HepG2 (cell line): ENCODE measurements around the gene GPS1. TPM values are rescaled to one million over a fixed set of nuclear protein-coding genes. Genes with fewer than 3 reads are reported as not detected.

Source experiments
- HIC2 ChIP-seq: sonication (generic); formaldehyde crosslinking; IDR thresholded peaks from 2 replicates; pipeline ENCODE4 v1.9.0; 2022; ENCODE audit warnings: low read depth, missing genetic modification reagents
- HIVEP1 ChIP-seq: sonication (generic); formaldehyde crosslinking; IDR thresholded peaks from 2 replicates; pipeline ENCODE4 v1.4.0; 2020; ENCODE audit warnings: mild to moderate bottlenecking, missing genetic modification reagents
- KDM4B ChIP-seq: sonication (generic); formaldehyde crosslinking; IDR thresholded peaks from 2 replicates; pipeline ENCODE4 v1.4.0; 2020; ENCODE audit warnings: missing genetic modification reagents
- KDM6A ChIP-seq: IDR thresholded peaks from 2 replicates; pipeline ENCODE4 v1.6.1; 2016; ENCODE audit warnings: low read depth
- MYNN ChIP-seq: sonication (generic); formaldehyde crosslinking; IDR thresholded peaks from 2 replicates; pipeline ENCODE4 v1.4.0; 2020; ENCODE audit warnings: mild to moderate bottlenecking, low read depth, missing genetic modification reagents
- NFYC ChIP-seq: IDR thresholded peaks from 2 replicates; pipeline ENCODE4 v1.6.1; 2016; ENCODE audit warnings: missing genetic modification reagents, missing compliant biosample characterization
- NONO ChIP-seq, 2 experiments: fragments of 450-650 bp in 1 of 2; sonication (generic) in 1 of 2; formaldehyde crosslinking in 1 of 2; IDR thresholded peaks in 1 of 2; conservative IDR thresholded peaks in 1 of 2; 2 replicates each; pipeline versions ENCODE4 v1.6.1 to v1.8.0; 2017 to 2022; ENCODE audit warnings: mild to moderate bottlenecking in 1 of 2, missing genetic modification reagents in 1 of 2, moderate library complexity in 1 of 2
- ONECUT2 ChIP-seq: sonication (generic); formaldehyde crosslinking; IDR thresholded peaks from 2 replicates; pipeline ENCODE4 v1.4.0; 2020; ENCODE audit warnings: missing genetic modification reagents
- PAF1 ChIP-seq: IDR thresholded peaks from 2 replicates; pipeline ENCODE4 v1.6.1; 2016; ENCODE audit warnings: missing genetic modification reagents, missing compliant biosample characterization
- POGZ ChIP-seq: sonication (generic); formaldehyde crosslinking; IDR thresholded peaks from 2 replicates; pipeline ENCODE4 v1.4.0; 2020; ENCODE audit warnings: mild to moderate bottlenecking, missing genetic modification reagents
- PRPF4 ChIP-seq: fragments of 200-400 bp; formaldehyde crosslinking; IDR thresholded peaks from 2 replicates; pipeline ENCODE4 v1.6.1; 2016; ENCODE audit warnings: low read length, low read depth; ENCODE audit not compliant: poor library complexity, severe bottlenecking
- ZNF274 ChIP-seq: sonication (generic); formaldehyde crosslinking; IDR thresholded peaks from 2 replicates; pipeline ENCODE4 v1.5.1; 2020; ENCODE audit warnings: mild to moderate bottlenecking, missing genetic modification reagents
- ZNF276 ChIP-seq: sonication (generic); formaldehyde crosslinking; IDR thresholded peaks from 2 replicates; pipeline ENCODE4 v1.4.0; 2020; ENCODE audit warnings: mild to moderate bottlenecking, low read depth, missing genetic modification reagents
- ZNF430 ChIP-seq: sonication (generic); formaldehyde crosslinking; IDR thresholded peaks from 2 replicates; pipeline ENCODE4 v1.9.0; 2021; ENCODE audit warnings: mild to moderate bottlenecking, missing genetic modification reagents
- polyA plus RNA-seq, 8 experiments: library from polyadenylated mRNA; depleted of rRNA in 3 of 8; stranded (reverse) in 7 of 8; unstranded in 1 of 8; fragments of >200 nt; fragmentation: Illumina TruSeq in 4 of 8; extraction: Trizol in 4 of 8; gene quantifications; 2 replicates each; pipeline versions ENCODE4 v1.2.1 to v1.2.3, GENCODE V29; 2011 to 2016; ENCODE audit warnings: low read depth in 4 of 8, missing spikeins in 1 of 8, mixed read lengths in 1 of 8; ENCODE audit not compliant: insufficient read depth in 1 of 8
- total RNA-seq, 5 experiments: library from RNA; depleted of rRNA; stranded (reverse); fragments of >200 nt; fragmentation: Illumina TruSeq; extraction: Trizol; gene quantifications; 2 replicates each; pipeline ENCODE4 v1.2.3, GENCODE V29; 2016; ENCODE audit warnings: low read depth in 1 of 5
- TF ChIP-seq, protein P1 (sequence below): sonication (generic); formaldehyde crosslinking; IDR thresholded peaks from 2 replicates; pipeline ENCODE4 v1.4.0; 2020; ENCODE audit warnings: missing genetic modification reagents, borderline replicate concordance
- TF ChIP-seq, protein P2 (sequence below): sonication (generic); formaldehyde crosslinking; IDR thresholded peaks from 2 replicates; pipeline ENCODE4 v1.9.0; 2022; ENCODE audit warnings: missing genetic modification reagents, mild to moderate bottlenecking, borderline replicate concordance

GPS1 gene
- total and polyA plus RNA-seq, 2 of the 13 experiments (the other 11 are each of a cell fraction or from before 2014, with no cell fraction given): 124 to 128 TPM

- TF ChIP-seq MYNN: peak; percentile 71; the same call in 1 of the 2 replicates
- TF ChIP-seq, protein P1, sequence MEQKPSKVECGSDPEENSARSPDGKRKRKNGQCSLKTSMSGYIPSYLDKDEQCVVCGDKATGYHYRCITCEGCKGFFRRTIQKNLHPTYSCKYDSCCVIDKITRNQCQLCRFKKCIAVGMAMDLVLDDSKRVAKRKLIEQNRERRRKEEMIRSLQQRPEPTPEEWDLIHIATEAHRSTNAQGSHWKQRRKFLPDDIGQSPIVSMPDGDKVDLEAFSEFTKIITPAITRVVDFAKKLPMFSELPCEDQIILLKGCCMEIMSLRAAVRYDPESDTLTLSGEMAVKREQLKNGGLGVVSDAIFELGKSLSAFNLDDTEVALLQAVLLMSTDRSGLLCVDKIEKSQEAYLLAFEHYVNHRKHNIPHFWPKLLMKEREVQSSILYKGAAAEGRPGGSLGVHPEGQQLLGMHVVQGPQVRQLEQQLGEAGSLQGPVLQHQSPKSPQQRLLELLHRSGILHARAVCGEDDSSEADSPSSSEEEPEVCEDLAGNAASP (CRISPR knock-in tag): no peak; the same call in 1 of the 2 replicates
- TF ChIP-seq KDM4B (CRISPR knock-in tag): peak; percentile 84
- peak; percentile 95 for TF ChIP-seq ZNF430 (CRISPR knock-in tag)
- no peak for TF ChIP-seq NONO (IDR thresholded peaks at IDR 0.05)
- peak; percentile 71 for TF ChIP-seq NONO (CRISPR knock-in tag; conservative IDR thresholded peaks at IDR 0.05)
- no peak for TF ChIP-seq ONECUT2 (CRISPR knock-in tag)
- 0 out of 2 replicates have a peak, but pooled peaks have one; percentile 26 for TF ChIP-seq ZNF276 (CRISPR knock-in tag)
- TF ChIP-seq KDM6A: no peak
- TF ChIP-seq POGZ: peak; percentile 23; the same call in 1 of the 2 replicates
- peak; percentile 96 for TF ChIP-seq HIVEP1 (CRISPR knock-in tag)
- peak; percentile 94 for TF ChIP-seq HIC2
- TF ChIP-seq PRPF4: peak; percentile 10
- peak; percentile 92 for TF ChIP-seq ZNF274 (CRISPR knock-in tag)
- TF ChIP-seq, protein P2, sequence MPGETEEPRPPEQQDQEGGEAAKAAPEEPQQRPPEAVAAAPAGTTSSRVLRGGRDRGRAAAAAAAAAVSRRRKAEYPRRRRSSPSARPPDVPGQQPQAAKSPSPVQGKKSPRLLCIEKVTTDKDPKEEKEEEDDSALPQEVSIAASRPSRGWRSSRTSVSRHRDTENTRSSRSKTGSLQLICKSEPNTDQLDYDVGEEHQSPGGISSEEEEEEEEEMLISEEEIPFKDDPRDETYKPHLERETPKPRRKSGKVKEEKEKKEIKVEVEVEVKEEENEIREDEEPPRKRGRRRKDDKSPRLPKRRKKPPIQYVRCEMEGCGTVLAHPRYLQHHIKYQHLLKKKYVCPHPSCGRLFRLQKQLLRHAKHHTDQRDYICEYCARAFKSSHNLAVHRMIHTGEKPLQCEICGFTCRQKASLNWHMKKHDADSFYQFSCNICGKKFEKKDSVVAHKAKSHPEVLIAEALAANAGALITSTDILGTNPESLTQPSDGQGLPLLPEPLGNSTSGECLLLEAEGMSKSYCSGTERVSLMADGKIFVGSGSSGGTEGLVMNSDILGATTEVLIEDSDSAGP (CRISPR knock-in tag): peak; percentile 91
- no peak; the same call in 1 of the 2 replicates for TF ChIP-seq NFYC (CRISPR knock-in tag)
- peak; percentile 73 for TF ChIP-seq PAF1 (CRISPR knock-in tag)
Observed at GRCh38 chr17:82003411-82004381, 48.0 kb upstream of the GPS1 start (continued).
